GM23338 (cell line): Measurements from ENCODE around the gene FABP1. TPM values are rescaled to one million over a fixed set of nuclear protein-coding genes. Genes with fewer than 3 reads are reported as not detected.

Experiments used
- ATAC-seq: fragments of 200-7000 bp; cut with Tn5 transposase; 3 replicates; pipeline ENCODE4 v1.9.1; 2020
- DNase-seq: peaks from one replicate; pipeline ENCODE4 v3.0.0-alpha.2; 2015; ENCODE audit warnings: low spot score
- H2AFZ ChIP-seq: fragments of 200-600 bp; sonication (generic); 2 replicates; pipeline ENCODE4 v1.8.0; 2016; ENCODE audit warnings: antibody characterized with exemption, mild to moderate bottlenecking, moderate library complexity
- H3F3A ChIP-seq: fragments of 200-600 bp; sonication (generic); replicated peaks from 2 replicates; pipeline ENCODE4 v1.8.0; 2017; ENCODE audit warnings: antibody characterized with exemption, mixed run types, low read depth
- H3K27ac ChIP-seq: fragments of 200-600 bp; sonication (generic); 2 replicates; pipeline ENCODE4 v1.6.1; 2016; ENCODE audit warnings: low read depth
- H3K27me3 ChIP-seq: fragments of 200-600 bp; sonication (generic); 2 replicates; pipeline ENCODE4 v1.8.0; 2016; ENCODE audit warnings: mild to moderate bottlenecking, mixed run types, moderate library complexity; ENCODE audit not compliant: insufficient read depth
- H3K36me3 ChIP-seq: fragments of 200-600 bp; sonication (generic); 2 replicates; pipeline ENCODE4 v1.8.0; 2016; ENCODE audit warnings: mild to moderate bottlenecking; ENCODE audit not compliant: insufficient read depth
- H3K4me1 ChIP-seq: fragments of 200-600 bp; sonication (generic); 2 replicates; pipeline ENCODE4 v1.8.0; 2016; ENCODE audit warnings: mild to moderate bottlenecking, moderate library complexity; ENCODE audit not compliant: insufficient read depth
- H3K4me2 ChIP-seq: fragments of 200-600 bp; sonication (generic); 2 replicates; pipeline ENCODE4 v1.7.1; 2017; ENCODE audit warnings: mixed run types
- H3K4me3 ChIP-seq: fragments of 200-600 bp; sonication (generic); 2 replicates; pipeline ENCODE4 v1.6.1; 2016; ENCODE audit warnings: mixed run types
- H3K79me2 ChIP-seq: fragments of 200-600 bp; sonication (generic); replicated peaks from 2 replicates; pipeline ENCODE4 v1.8.0; 2017; ENCODE audit warnings: mild to moderate bottlenecking; ENCODE audit not compliant: insufficient read depth
- H3K9me2 ChIP-seq: fragments of 200-600 bp; sonication (generic); 2 replicates; pipeline ENCODE4 v1.8.0; 2017; ENCODE audit not compliant: insufficient read depth
- H4K20me1 ChIP-seq: fragments of 200-600 bp; sonication (generic); replicated peaks from 2 replicates; pipeline ENCODE4 v1.8.0; 2017; ENCODE audit warnings: mild to moderate bottlenecking; ENCODE audit not compliant: insufficient read depth
- H3K27ac Mint-ChIP-seq: 2 replicates; pipeline ENCODE4 v1.8.0; 2020; ENCODE audit warnings: inconsistent platforms, mild to moderate bottlenecking, moderate library complexity, mixed read lengths
- H3K27me3 Mint-ChIP-seq: 3 replicates; pipeline ENCODE4 v1.8.0; 2022; ENCODE audit warnings: low read depth, mild to moderate bottlenecking, moderate library complexity, mixed read lengths, inconsistent platforms; ENCODE audit not compliant: insufficient read depth, poor library complexity
- H3K36me3 Mint-ChIP-seq: 3 replicates; pipeline ENCODE4 v1.8.0; 2021; ENCODE audit warnings: low read depth, mild to moderate bottlenecking, inconsistent platforms, moderate library complexity, mixed read lengths
- H3K4me1 Mint-ChIP-seq: 3 replicates; pipeline ENCODE4 v1.8.0; 2020; ENCODE audit warnings: mild to moderate bottlenecking, inconsistent platforms, mixed read lengths
- H3K4me3 Mint-ChIP-seq: 3 replicates; pipeline ENCODE4 v1.8.0; 2021; ENCODE audit warnings: moderate library complexity, mild to moderate bottlenecking, inconsistent platforms, mixed read lengths
- H3K9me3 Mint-ChIP-seq: 3 replicates; pipeline ENCODE4 v1.8.0; 2020; ENCODE audit warnings: moderate library complexity, mild to moderate bottlenecking, inconsistent platforms, mixed read lengths
- CREB1 ChIP-seq: fragments of 250-450 bp; sonication (Bioruptor Pico); IDR thresholded peaks from 2 replicates; pipeline ENCODE4 v1.5.0; 2020; ENCODE audit warnings: low read depth, mild to moderate bottlenecking, moderate library complexity
- CTCF ChIP-seq, 2 experiments: fragments of 200-600 bp in 1 of 2; sonication (generic) in 1 of 2; conservative IDR thresholded peaks; 2 replicates each; pipeline versions ENCODE4 v1.5.1 to v1.6.1; 2016 to 2017; ENCODE audit warnings: antibody characterized with exemption in 2 of 2, low read depth in 2 of 2, mild to moderate bottlenecking in 2 of 2, moderate library complexity in 1 of 2
- ETS1 ChIP-seq: IDR thresholded peaks from 2 replicates; pipeline ENCODE4 v1.6.1; 2016; ENCODE audit warnings: antibody characterized with exemption
- EZH2phosphoT487 ChIP-seq: fragments of 200-600 bp; sonication (generic); IDR thresholded peaks from one replicate; pipeline ENCODE4 v1.8.1; 2018; ENCODE audit warnings: antibody characterized with exemption; ENCODE audit not compliant: unreplicated experiment
- JUNB ChIP-seq: IDR thresholded peaks from one replicate; pipeline ENCODE4 v1.6.1; 2016; ENCODE audit warnings: antibody characterized with exemption; ENCODE audit not compliant: unreplicated experiment
- NANOG ChIP-seq: IDR thresholded peaks from 2 replicates; pipeline ENCODE4 v1.6.1; 2016; ENCODE audit warnings: antibody characterized with exemption, borderline replicate concordance
- POLR2AphosphoS5 ChIP-seq: IDR thresholded peaks from 2 replicates; pipeline ENCODE4 v1.6.1; 2016; ENCODE audit warnings: antibody characterized with exemption, low read depth
- REST ChIP-seq: IDR thresholded peaks from one replicate; pipeline ENCODE4 v1.6.1; 2018; ENCODE audit warnings: antibody characterized with exemption; ENCODE audit not compliant: unreplicated experiment
- STAT1 ChIP-seq: IDR thresholded peaks from one replicate; pipeline ENCODE4 v1.6.1; 2016; ENCODE audit warnings: antibody characterized with exemption; ENCODE audit not compliant: unreplicated experiment
- ZNF114 ChIP-seq: fragments of 250-450 bp; sonication (Bioruptor Pico); IDR thresholded peaks from 2 replicates; pipeline ENCODE4 v1.5.0; 2020; ENCODE audit warnings: mild to moderate bottlenecking, moderate library complexity
- ZNF331 ChIP-seq: fragments of 250-450 bp; sonication (Bioruptor Pico); IDR thresholded peaks from 2 replicates; pipeline ENCODE4 v1.5.0; 2020; ENCODE audit warnings: low read depth, mild to moderate bottlenecking, moderate library complexity
- polyA plus RNA-seq: library from polyadenylated mRNA; unstranded; fragments of >200 nt; fragmentation: Nextera tagmentation; extraction: Ambion mirVana; gene quantifications from 2 replicates; pipeline ENCODE4 v1.2.1, GENCODE V29; 2016
- total RNA-seq: library from RNA; depleted of rRNA; stranded (reverse); fragments of >200 nt; shearing (Covaris generic); gene quantifications from 2 replicates; pipeline ENCODE4 v1.2.3, GENCODE V29; 2014
- TF ChIP-seq, protein P1 (sequence below): fragments of 250-450 bp; sonication (Bioruptor Pico); IDR thresholded peaks from 2 replicates; pipeline ENCODE4 v1.5.0; 2020; ENCODE audit warnings: mild to moderate bottlenecking, moderate library complexity

FABP1 gene
- total and polyA plus RNA-seq, 2 experiments from 2014 or later = not detected

GRCh38 chr2:88148929-88149438 lies 21.1 kb upstream of the FABP1 start (continued):
- no peak for TF ChIP-seq REST
- TF ChIP-seq STAT1 = no peak
- no peak for TF ChIP-seq POLR2AphosphoS5

GRCh38 chr2:88147145-88147544 lies 19.3 kb upstream of the FABP1 start:
- DNase-seq (no peak), ATAC-seq (no peak)
- Mint-ChIP-seq H3K9me3 (peaks cover 18% of the 10 kb centered on the region), H3K4me3 (no peak overlapping the region), H3K27me3 (no peaks in the 10 kb centered on the region), H3K36me3 (peaks cover 13% of the 10 kb centered on the region; the same call in 2 of the 3 replicates), H3K4me1 (no peaks in the 10 kb centered on the region), H3K27ac (no peak overlapping the region)
- no peaks in the 10 kb centered on the region for H3F3A ChIP-seq
- no peaks in the 10 kb centered on the region for H3K79me2 ChIP-seq
- no peaks in the 10 kb centered on the region for H3K36me3 ChIP-seq
- no peak overlapping the region for H3K4me3 ChIP-seq
- no peaks in the 10 kb centered on the region for H3K4me1 ChIP-seq
- H3K27me3 ChIP-seq = no peaks in the 10 kb centered on the region
- no peak overlapping the region for H2AFZ ChIP-seq
- H3K27ac ChIP-seq = no peak overlapping the region
- 0 out of 2 replicates have a peak, but pooled peaks cover 3% of the 10 kb centered on the region for H3K9me2 ChIP-seq
- H3K4me2 ChIP-seq = no peak overlapping the region
- H4K20me1 ChIP-seq = no peaks in the 10 kb centered on the region
- TF ChIP-seq ETS1 = no peak
- TF ChIP-seq CREB1 (CRISPR knock-in tag) = no peak
- no peak for TF ChIP-seq STAT1
- TF ChIP-seq EZH2phosphoT487 = no peak
- TF ChIP-seq ZNF114 = no peak
- no peak for TF ChIP-seq ZNF331 (CRISPR knock-in tag)
- TF ChIP-seq POLR2AphosphoS5 = no peak
- no peak for TF ChIP-seq CTCF (conservative IDR thresholded peaks at IDR 0.05; ENCODE audit: low read depth in 2 of 2)
- TF ChIP-seq JUNB = no peak
- no peak for TF ChIP-seq NANOG
- TF ChIP-seq, protein P1, sequence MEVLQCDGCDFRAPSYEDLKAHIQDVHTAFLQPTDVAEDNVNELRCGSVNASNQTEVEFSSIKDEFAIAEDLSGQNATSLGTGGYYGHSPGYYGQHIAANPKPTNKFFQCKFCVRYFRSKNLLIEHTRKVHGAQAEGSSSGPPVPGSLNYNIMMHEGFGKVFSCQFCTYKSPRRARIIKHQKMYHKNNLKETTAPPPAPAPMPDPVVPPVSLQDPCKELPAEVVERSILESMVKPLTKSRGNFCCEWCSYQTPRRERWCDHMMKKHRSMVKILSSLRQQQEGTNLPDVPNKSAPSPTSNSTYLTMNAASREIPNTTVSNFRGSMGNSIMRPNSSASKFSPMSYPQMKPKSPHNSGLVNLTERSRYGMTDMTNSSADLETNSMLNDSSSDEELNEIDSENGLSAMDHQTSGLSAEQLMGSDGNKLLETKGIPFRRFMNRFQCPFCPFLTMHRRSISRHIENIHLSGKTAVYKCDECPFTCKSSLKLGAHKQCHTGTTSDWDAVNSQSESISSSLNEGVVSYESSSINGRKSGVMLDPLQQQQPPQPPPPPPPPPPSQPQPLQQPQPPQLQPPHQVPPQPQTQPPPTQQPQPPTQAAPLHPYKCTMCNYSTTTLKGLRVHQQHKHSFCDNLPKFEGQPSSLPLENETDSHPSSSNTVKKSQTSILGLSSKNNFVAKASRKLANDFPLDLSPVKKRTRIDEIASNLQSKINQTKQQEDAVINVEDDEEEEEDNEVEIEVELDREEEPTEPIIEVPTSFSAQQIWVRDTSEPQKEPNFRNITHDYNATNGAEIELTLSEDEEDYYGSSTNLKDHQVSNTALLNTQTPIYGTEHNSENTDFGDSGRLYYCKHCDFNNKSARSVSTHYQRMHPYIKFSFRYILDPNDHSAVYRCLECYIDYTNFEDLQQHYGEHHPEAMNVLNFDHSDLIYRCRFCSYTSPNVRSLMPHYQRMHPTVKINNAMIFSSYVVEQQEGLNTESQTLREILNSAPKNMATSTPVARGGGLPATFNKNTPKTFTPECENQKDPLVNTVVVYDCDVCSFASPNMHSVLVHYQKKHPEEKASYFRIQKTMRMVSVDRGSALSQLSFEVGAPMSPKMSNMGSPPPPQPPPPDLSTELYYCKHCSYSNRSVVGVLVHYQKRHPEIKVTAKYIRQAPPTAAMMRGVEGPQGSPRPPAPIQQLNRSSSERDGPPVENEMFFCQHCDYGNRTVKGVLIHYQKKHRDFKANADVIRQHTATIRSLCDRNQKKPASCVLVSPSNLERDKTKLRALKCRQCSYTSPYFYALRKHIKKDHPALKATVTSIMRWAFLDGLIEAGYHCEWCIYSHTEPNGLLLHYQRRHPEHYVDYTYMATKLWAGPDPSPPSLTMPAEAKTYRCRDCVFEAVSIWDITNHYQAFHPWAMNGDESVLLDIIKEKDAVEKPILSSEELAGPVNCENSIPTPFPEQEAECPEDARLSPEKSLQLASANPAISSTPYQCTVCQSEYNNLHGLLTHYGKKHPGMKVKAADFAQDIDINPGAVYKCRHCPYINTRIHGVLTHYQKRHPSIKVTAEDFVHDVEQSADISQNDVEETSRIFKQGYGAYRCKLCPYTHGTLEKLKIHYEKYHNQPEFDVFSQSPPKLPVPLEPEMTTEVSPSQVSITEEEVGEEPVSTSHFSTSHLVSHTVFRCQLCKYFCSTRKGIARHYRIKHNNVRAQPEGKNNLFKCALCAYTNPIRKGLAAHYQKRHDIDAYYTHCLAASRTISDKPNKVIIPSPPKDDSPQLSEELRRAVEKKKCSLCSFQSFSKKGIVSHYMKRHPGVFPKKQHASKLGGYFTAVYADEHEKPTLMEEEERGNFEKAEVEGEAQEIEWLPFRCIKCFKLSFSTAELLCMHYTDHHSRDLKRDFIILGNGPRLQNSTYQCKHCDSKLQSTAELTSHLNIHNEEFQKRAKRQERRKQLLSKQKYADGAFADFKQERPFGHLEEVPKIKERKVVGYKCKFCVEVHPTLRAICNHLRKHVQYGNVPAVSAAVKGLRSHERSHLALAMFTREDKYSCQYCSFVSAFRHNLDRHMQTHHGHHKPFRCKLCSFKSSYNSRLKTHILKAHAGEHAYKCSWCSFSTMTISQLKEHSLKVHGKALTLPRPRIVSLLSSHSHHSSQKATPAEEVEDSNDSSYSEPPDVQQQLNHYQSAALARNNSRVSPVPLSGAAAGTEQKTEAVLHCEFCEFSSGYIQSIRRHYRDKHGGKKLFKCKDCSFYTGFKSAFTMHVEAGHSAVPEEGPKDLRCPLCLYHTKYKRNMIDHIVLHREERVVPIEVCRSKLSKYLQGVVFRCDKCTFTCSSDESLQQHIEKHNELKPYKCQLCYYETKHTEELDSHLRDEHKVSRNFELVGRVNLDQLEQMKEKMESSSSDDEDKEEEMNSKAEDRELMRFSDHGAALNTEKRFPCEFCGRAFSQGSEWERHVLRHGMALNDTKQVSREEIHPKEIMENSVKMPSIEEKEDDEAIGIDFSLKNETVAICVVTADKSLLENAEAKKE (CRISPR knock-in tag) = no peak
